Measurements from ENCODE around the gene PLTP. TPM values are rescaled to one million over a fixed set of nuclear protein-coding genes. Genes with fewer than 3 reads are reported as not detected.

The PLTP gene
- total RNA-seq, 1 experiment from 2014 or later, result 4.7 TPM

DNA sequence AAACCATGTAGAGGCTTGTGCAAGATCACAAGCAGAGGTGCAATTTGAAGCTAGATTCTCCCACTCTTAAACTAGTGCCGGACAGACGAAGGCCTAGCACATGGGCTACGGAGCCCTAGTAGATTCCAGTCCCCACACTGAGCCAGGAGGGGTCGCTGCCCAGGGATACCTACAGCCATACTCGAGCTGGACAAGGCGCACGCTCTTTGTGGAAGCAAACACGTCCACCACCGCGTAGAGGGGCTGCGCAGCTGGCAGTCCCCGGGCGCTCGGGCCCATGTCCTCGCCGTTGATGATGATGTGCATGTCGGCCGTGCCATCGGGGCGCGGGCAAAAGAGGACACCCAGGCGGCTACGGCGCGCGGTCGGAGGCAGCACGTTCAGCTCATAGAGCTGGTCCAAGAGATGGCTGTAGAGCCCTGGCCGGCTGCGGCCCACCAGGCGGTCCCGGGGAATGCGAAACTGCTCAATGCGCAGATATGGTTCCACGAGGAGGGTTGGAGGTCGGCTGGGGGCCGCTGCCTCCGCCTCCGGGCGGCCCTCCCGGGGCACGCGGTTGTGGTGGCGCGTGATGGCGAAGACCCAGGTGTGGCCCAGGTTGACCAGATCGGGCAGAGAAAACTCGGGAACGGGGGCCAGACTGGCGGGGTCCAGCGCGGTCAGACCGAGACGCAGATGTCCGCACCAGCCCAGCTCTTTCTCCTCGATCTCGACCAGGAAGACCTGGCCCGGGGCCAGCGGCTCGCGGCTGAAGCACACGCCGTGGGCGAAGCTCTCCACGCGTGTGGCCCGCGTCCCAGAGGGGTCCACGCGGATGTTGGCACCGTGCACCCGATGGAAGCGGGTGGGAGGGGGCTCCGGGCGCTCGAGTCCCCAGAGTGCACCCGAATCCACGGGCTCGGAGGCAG, 21.6 kb downstream of the PLTP start:
- intact Hi-C loops (cut with micrococcal nuclease), result no loop called here
- Histone ChIP-seq H3K4me2 (ENCODE audit: low read length) (peak overlapping the region; percentile 99), H3K9me2 (ENCODE audit: insufficient read depth) (no peaks in the 10 kb centered on the region), H3K4me3 (replicated peaks in 1 of 2; ENCODE audit: low read depth in 1 of 2, low read length in 2 of 2) (peak overlapping the region; percentile 83 to 93), H3K9me3 (ENCODE audit: control insufficient read depth in 1 of 2, insufficient read depth in 1 of 2, low read depth in 1 of 2, low read length in 2 of 2) (no peaks in the 10 kb centered on the region), H3K36me3 (ENCODE audit: control insufficient read depth in 1 of 2, insufficient read depth in 2 of 2, low read length in 2 of 2) (peaks cover 6 to 21% of the 10 kb centered on the region in 2 experiments; a peak in 3 of 4 replicates), H3K79me2 (ENCODE audit: insufficient read depth, low read length) (peaks cover 4% of the 10 kb centered on the region; the same call in 1 of the 2 replicates), H3K27ac (ENCODE audit: low read depth, low read length) (peak overlapping the region; percentile 77; the same call in 1 of the 2 replicates), H3K9ac (ENCODE audit: low read length) (peak overlapping the region; percentile 76), H3K4me1 (ENCODE audit: control insufficient read depth in 1 of 2, insufficient read depth in 2 of 2, low read length in 2 of 2) (peaks cover 11 to 21% of the 10 kb centered on the region in 2 experiments), H2AFZ (ENCODE audit: low read depth, low read length, poor library complexity, severe bottlenecking) (peak overlapping the region; percentile 80), H4K20me1 (ENCODE audit: insufficient read depth) (no peaks in the 10 kb centered on the region), H3K27me3 (ENCODE audit: insufficient read depth, low read length) (no peaks in the 10 kb centered on the region)
- RAD21 ChIA-PET (ENCODE audit: low non-redundant PET in 1 of 2, low total read pairs in 2 of 2, uncharacterized antibody in 2 of 2, unreplicated experiment in 2 of 2), result no interaction called here
- ATAC-seq, result no peak
- BruUV-seq (replicated peaks), result TSS peak; percentile 78
- POLR2A ChIA-PET, result no interaction called here
- CTCF ChIA-PET, result no interaction called here
- no peak for DNase-seq (ENCODE audit: low read depth, low spot score)
- TF ChIP-seq, protein P1, sequence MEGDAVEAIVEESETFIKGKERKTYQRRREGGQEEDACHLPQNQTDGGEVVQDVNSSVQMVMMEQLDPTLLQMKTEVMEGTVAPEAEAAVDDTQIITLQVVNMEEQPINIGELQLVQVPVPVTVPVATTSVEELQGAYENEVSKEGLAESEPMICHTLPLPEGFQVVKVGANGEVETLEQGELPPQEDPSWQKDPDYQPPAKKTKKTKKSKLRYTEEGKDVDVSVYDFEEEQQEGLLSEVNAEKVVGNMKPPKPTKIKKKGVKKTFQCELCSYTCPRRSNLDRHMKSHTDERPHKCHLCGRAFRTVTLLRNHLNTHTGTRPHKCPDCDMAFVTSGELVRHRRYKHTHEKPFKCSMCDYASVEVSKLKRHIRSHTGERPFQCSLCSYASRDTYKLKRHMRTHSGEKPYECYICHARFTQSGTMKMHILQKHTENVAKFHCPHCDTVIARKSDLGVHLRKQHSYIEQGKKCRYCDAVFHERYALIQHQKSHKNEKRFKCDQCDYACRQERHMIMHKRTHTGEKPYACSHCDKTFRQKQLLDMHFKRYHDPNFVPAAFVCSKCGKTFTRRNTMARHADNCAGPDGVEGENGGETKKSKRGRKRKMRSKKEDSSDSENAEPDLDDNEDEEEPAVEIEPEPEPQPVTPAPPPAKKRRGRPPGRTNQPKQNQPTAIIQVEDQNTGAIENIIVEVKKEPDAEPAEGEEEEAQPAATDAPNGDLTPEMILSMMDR (IDR thresholded peaks at IDR 0.05 in 2 of 3, conservative IDR thresholded peaks at IDR 0.05 in 1 of 3; ENCODE audit: borderline replicate concordance in 1 of 3, insufficient read depth in 1 of 3, low read depth in 2 of 3, low read length in 2 of 3), result no peak
- no peak for TF ChIP-seq SRF (IDR thresholded peaks at IDR 0.05; ENCODE audit: low read depth)
- TF ChIP-seq ZNF274 (IDR thresholded peaks at IDR 0.05; ENCODE audit: low read depth, low read length), result no peak
- TF ChIP-seq EZH2 (IDR thresholded peaks at IDR 0.05), result no peak
- TF ChIP-seq ZFX (IDR thresholded peaks at IDR 0.05), result no peak
- TF ChIP-seq JUND (IDR thresholded peaks at IDR 0.05), result no peak
- TF ChIP-seq POLR2AphosphoS5 (IDR thresholded peaks at IDR 0.05; ENCODE audit: low read depth, low read length), result no peak
- TF ChIP-seq YY1 (IDR thresholded peaks at IDR 0.05; ENCODE audit: extremely low read depth, insufficient replicate concordance, low read depth, low read length), result no peak
- no peak for TF ChIP-seq CEBPB (IDR thresholded peaks at IDR 0.05; ENCODE audit: low read depth)
- no peak for TF ChIP-seq SP1 (IDR thresholded peaks at IDR 0.05; ENCODE audit: low read depth)
- TF ChIP-seq RAD21 (IDR thresholded peaks at IDR 0.05; ENCODE audit: low read depth), result no peak
- TF ChIP-seq, protein P2, sequence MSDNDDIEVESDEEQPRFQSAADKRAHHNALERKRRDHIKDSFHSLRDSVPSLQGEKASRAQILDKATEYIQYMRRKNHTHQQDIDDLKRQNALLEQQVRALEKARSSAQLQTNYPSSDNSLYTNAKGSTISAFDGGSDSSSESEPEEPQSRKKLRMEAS (IDR thresholded peaks at IDR 0.05), result no peak
- no peak for TF ChIP-seq FOSL1 (IDR thresholded peaks at IDR 0.05; ENCODE audit: low read depth)
- TF ChIP-seq SIN3A (IDR thresholded peaks at IDR 0.05; ENCODE audit: low read depth), result no peak
- no peak for TF ChIP-seq EZH2phosphoT487 (IDR thresholded peaks at IDR 0.05; ENCODE audit: borderline replicate concordance)
- TF ChIP-seq CBX3 (IDR thresholded peaks at IDR 0.05; ENCODE audit: low read depth), result no peak
- TF ChIP-seq, protein P3, sequence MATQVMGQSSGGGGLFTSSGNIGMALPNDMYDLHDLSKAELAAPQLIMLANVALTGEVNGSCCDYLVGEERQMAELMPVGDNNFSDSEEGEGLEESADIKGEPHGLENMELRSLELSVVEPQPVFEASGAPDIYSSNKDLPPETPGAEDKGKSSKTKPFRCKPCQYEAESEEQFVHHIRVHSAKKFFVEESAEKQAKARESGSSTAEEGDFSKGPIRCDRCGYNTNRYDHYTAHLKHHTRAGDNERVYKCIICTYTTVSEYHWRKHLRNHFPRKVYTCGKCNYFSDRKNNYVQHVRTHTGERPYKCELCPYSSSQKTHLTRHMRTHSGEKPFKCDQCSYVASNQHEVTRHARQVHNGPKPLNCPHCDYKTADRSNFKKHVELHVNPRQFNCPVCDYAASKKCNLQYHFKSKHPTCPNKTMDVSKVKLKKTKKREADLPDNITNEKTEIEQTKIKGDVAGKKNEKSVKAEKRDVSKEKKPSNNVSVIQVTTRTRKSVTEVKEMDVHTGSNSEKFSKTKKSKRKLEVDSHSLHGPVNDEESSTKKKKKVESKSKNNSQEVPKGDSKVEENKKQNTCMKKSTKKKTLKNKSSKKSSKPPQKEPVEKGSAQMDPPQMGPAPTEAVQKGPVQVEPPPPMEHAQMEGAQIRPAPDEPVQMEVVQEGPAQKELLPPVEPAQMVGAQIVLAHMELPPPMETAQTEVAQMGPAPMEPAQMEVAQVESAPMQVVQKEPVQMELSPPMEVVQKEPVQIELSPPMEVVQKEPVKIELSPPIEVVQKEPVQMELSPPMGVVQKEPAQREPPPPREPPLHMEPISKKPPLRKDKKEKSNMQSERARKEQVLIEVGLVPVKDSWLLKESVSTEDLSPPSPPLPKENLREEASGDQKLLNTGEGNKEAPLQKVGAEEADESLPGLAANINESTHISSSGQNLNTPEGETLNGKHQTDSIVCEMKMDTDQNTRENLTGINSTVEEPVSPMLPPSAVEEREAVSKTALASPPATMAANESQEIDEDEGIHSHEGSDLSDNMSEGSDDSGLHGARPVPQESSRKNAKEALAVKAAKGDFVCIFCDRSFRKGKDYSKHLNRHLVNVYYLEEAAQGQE (IDR thresholded peaks at IDR 0.05; ENCODE audit: low read depth), result no peak
- TF ChIP-seq ELF1 (IDR thresholded peaks at IDR 0.05; ENCODE audit: borderline replicate concordance, low read depth), result no peak
- TF ChIP-seq TCF7L2 (IDR thresholded peaks at IDR 0.05; ENCODE audit: borderline replicate concordance, extremely low read depth, insufficient read depth, insufficient read length), result no peak

Measured in HCT116 (cell line).